GM23248 (cell line): Measurements from ENCODE around the gene ACSF2.

Source experiments
- EZH2 ChIP-seq: fragments of 200-600 bp; sonication (generic); IDR thresholded peaks from 2 replicates; pipeline ENCODE4 v1.6.1; 2018; ENCODE audit warnings: antibody characterized with exemption, mild to moderate bottlenecking; ENCODE audit not compliant: insufficient read depth, poor library complexity, severe bottlenecking
- EZH2phosphoT487 ChIP-seq: fragments of 200-600 bp; sonication (generic); IDR thresholded peaks from 2 replicates; pipeline ENCODE4 v1.6.1; 2018; ENCODE audit warnings: antibody characterized with exemption, moderate library complexity, mild to moderate bottlenecking, low read depth; ENCODE audit not compliant: insufficient read depth

GRCh38 chr17:50381260-50381815, 44.7 kb upstream of the ACSF2 start:
- no peak for TF ChIP-seq EZH2
- TF ChIP-seq EZH2phosphoT487: no peak
